GM12891 (cell line): ENCODE measurements around the gene SLCO1B1.

Experiments used
- POLR2A ChIP-seq: IDR thresholded peaks from 2 replicates; pipeline ENCODE4 v1.6.1; 2011; ENCODE audit warnings: low read depth, low read length, control low read depth
- POLR2AphosphoS5 ChIP-seq: IDR thresholded peaks from 2 replicates; pipeline ENCODE4 v1.6.1; 2011; ENCODE audit warnings: low read depth, low read length, control low read depth
- SPI1 ChIP-seq: IDR thresholded peaks from 2 replicates; pipeline ENCODE4 v1.6.1; 2011; ENCODE audit warnings: low read depth, low read length, control low read depth
- TAF1 ChIP-seq: IDR thresholded peaks from 2 replicates; pipeline ENCODE4 v1.6.1; 2011; ENCODE audit warnings: low read depth, low read length, control low read depth

DNA sequence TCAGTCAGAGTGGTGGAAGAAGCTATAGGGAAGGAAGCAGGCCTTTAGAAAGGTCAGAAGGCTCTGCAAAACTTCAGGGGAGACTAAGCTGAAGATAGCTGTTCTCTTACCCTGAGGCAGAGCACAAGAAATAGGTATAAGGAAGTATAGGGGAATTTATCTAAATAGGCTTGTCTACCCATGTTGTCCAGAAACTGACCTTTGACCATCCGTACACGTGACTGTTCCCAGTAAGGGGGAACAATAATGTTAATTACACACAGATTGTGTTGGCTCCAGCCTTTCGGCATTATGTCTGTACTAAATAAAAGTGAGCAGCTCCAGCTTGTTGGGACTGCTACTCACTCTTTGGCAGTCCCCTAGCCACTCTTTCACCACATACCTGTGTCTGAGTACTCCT lies 59.0 kb downstream of the SLCO1B1 start:
- TF ChIP-seq POLR2A (no peak), POLR2AphosphoS5 (no peak), SPI1 (no peak), TAF1 (no peak)
